ENCODE results near the gene PTMS.

GRCh38 chr12:6817662-6818157 is 51.5 kb downstream of the PTMS start:
- TF ChIP-seq ZNF423 (CRISPR knock-in tag; IDR thresholded peaks at IDR 0.05), result no peak
- TF ChIP-seq CTCF (IDR thresholded peaks at IDR 0.05), result no peak
- no peak for TF ChIP-seq HMGXB4 (CRISPR knock-in tag; IDR thresholded peaks at IDR 0.05)
- no peak for TF ChIP-seq ZNF121 (CRISPR knock-in tag; IDR thresholded peaks at IDR 0.05)

Data from WTC11 (cell line).